Activated CD4-positive, alpha-beta T cell treated with anti-CD3 and anti-CD28 coated beads, Interleukin-2, amount 10 ng/mL, durations not matched to agents 7 days and 5 days (primary cell): Measurements from ENCODE around the gene OTUD1. TPM values are rescaled to one million over a fixed set of nuclear protein-coding genes. Genes with fewer than 3 reads are reported as not detected.

Source experiments
- CTCF ChIA-PET: fragments of 350-600 bp; sonication (Branson Sonifier 250); formaldehyde crosslinking; loops from one replicate; lab custom pipeline; 2021; ENCODE audit warnings: antibody characterized with exemption; lab: Charles Lee
- POLR2A ChIA-PET: fragments of 350-600 bp; sonication (Branson Sonifier 250); formaldehyde crosslinking; loops from one replicate; lab custom pipeline; 2021; ENCODE audit warnings: antibody characterized with exemption; lab: Charles Lee
- DNase-seq: peaks from one replicate; pipeline ENCODE4 v3.0.0-alpha.2; 2020
- H3K27ac Mint-ChIP-seq: one replicate; pipeline ENCODE4 v1.8.0; 2021; ENCODE audit warnings: mild to moderate bottlenecking, moderate library complexity, mixed read lengths
- H3K27me3 Mint-ChIP-seq: one replicate; pipeline ENCODE4 v1.8.0; 2021; ENCODE audit warnings: mixed read lengths
- H3K36me3 Mint-ChIP-seq: one replicate; pipeline ENCODE4 v1.8.0; 2021; ENCODE audit warnings: low read depth, mixed read lengths
- H3K4me1 Mint-ChIP-seq: one replicate; pipeline ENCODE4 v1.8.0; 2021; ENCODE audit warnings: mixed read lengths
- H3K4me3 Mint-ChIP-seq: one replicate; pipeline ENCODE4 v1.8.0; 2021; ENCODE audit warnings: mild to moderate bottlenecking, moderate library complexity, mixed read lengths
- H3K9me3 Mint-ChIP-seq: one replicate; pipeline ENCODE4 v1.8.0; 2021; ENCODE audit warnings: mixed read lengths
- total RNA-seq, 2 experiments: library from RNA; stranded (reverse); gene quantifications; one replicate each; pipeline ENCODE4 v1.2.3, GENCODE V29; 2021

OTUD1 gene
- total RNA-seq, 2 experiments from 2014 or later, result 16.4 to 16.8 TPM

DNA sequence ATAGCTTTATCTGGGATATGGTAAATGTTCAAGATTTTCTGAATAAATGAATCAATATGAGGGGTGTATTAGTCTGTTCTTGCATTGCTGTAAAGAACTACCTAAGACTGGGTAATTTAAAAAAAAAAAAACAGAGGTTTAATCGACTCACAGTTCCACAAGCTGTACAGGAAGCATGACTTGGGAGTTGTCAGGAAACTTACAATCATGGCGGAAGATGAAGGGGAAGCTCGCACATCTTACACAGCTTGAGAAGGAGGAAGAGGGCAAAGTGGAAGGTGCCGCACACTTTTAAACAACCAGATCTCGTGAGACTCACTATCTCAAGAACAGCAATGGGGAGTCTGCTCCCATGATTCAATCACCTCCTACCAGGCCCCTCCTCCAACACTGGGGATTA is 32.5 kb upstream of the OTUD1 start:
- Mint-ChIP-seq H3K4me3 (no peak overlapping the region), H3K27ac (no peak overlapping the region), H3K4me1 (no peaks in the 10 kb centered on the region), H3K9me3 (no peaks in the 10 kb centered on the region), H3K27me3 (no peaks in the 10 kb centered on the region), H3K36me3 (no peaks in the 10 kb centered on the region)
- CTCF ChIA-PET, result interaction anchor here (0.6 kb wide), 1 partner anchor 40 kb away, joined by 3 read pairs; no protein-coding TSS in a partner anchor
- POLR2A ChIA-PET, result no interaction called here
- no peak for DNase-seq

DNA sequence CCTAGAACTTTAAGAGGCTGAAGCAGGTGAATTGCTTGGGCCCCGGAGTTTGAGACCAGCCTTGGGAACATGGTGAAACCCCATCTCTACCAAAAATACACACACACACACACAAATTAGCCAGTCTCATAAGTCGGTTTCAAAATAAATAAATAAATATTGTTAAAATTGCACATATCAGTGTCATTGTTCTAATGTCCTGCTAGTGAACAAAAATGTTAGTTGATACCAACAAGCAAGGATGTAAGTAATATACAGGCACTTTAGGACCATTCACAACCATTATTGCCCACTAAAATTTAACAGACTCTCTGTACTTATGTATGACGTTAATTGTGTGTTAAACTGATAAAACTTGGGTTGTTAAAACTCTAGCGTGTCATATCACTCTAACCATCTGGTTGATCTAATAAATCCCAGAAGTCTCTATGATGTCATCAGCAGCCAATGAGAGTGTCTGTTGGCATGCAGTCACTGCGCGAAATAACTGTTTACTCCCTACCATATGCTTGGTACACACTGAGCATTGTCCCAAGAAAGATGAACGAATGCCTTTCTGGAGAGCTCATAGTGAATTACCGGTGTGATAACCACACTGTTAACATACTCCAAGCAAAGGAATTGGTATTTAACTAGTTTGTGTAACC is 30.4 kb upstream of the OTUD1 start:
- H3K27ac Mint-ChIP-seq, result no peak overlapping the region
- peaks cover 9% of the 10 kb centered on the region for H3K4me1 Mint-ChIP-seq
- POLR2A ChIA-PET, result no interaction called here
- no peaks in the 10 kb centered on the region for H3K36me3 Mint-ChIP-seq
- H3K4me3 Mint-ChIP-seq, result no peak overlapping the region
- DNase-seq, result no peak
- CTCF ChIA-PET, result no interaction called here
- no peaks in the 10 kb centered on the region for H3K9me3 Mint-ChIP-seq
- H3K27me3 Mint-ChIP-seq, result no peaks in the 10 kb centered on the region

DNA sequence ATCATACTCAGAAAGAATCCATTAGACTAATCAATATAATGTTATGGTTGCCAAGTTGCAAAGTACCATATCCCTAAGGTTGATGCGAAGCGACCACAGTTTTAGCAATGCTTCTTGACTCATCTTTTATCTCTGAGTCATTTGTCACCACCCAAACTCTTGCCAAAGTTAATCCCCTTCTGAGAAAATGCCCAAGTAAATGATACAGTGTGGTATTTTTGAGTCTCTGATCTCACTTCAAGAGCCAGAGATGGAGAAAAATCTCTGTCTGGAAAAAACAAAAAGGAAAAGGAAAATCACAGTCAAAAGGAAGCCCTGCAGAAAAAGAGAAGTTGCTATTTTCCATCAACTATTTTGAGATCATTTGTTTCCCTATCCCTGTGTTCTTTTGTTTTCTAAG is 26.7 kb upstream of the OTUD1 start:
- ChIA-PET CTCF (interaction anchor here (1.0 kb wide), 1 partner anchor 18 kb away, joined by 3 read pairs; no protein-coding TSS in a partner anchor), POLR2A (no interaction called here)
- H3K4me3 Mint-ChIP-seq, result no peak overlapping the region
- H3K4me1 Mint-ChIP-seq, result peaks cover 12% of the 10 kb centered on the region
- H3K9me3 Mint-ChIP-seq, result no peaks in the 10 kb centered on the region
- no peak for DNase-seq
- H3K36me3 Mint-ChIP-seq, result no peaks in the 10 kb centered on the region
- H3K27ac Mint-ChIP-seq, result no peak overlapping the region
- H3K27me3 Mint-ChIP-seq, result no peaks in the 10 kb centered on the region

DNA sequence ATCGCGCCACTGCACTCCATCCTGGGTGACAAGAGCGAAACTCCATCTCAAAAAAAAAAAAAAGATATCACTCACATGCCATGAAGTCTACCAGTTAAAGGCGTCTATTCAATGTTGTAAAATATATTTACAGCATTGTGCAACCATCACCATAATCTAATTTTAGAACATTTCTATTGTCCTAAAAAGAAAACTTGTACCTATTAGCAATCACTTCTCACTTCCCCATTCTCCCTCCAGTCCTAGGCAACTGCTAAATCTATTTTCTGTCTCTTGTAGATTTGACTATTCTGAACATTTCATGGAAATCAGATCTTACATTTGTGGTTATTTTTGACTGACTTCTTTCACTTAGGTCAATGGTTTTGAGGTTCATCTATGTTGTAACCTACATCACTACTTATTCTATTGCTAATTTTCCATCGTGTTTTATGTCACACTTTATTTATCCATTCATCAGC is 25.2 kb upstream of the OTUD1 start:
- POLR2A ChIA-PET, result no interaction called here
- Mint-ChIP-seq H3K4me3 (no peak overlapping the region), H3K27me3 (no peaks in the 10 kb centered on the region), H3K27ac (no peak overlapping the region), H3K4me1 (peaks cover 12% of the 10 kb centered on the region), H3K36me3 (no peaks in the 10 kb centered on the region), H3K9me3 (no peaks in the 10 kb centered on the region)
- CTCF ChIA-PET, result interaction anchor here (0.6 to 3.0 kb wide), 2 partner anchors 9 to 20 kb away, joined by 3 to 7 read pairs; no protein-coding TSS in a partner anchor
- no peak for DNase-seq

DNA sequence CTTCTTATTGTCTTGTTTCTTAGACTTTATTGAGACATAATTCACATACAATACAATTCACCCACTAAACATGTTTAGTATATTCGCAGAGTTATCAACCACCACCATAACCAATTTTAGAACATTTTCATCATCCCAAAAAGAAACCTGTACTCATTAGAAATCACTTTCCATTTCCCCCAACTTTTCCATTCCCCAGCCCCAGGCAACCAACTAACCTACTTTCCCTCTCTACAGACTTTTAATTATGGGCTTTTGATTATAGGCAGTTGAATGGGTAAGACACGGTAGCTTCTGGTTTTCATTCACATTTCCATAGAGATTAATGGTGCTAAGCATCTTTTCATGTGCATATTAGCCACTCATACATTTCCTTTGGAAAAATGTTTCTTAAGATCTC is 24.2 kb upstream of the OTUD1 start:
- H3K4me1 Mint-ChIP-seq, result peaks cover 12% of the 10 kb centered on the region
- H3K9me3 Mint-ChIP-seq, result no peaks in the 10 kb centered on the region
- no peaks in the 10 kb centered on the region for H3K27me3 Mint-ChIP-seq
- no peak overlapping the region for H3K4me3 Mint-ChIP-seq
- no peak for DNase-seq
- POLR2A ChIA-PET, result no interaction called here
- CTCF ChIA-PET, result interaction anchor here (3.0 kb wide), 1 partner anchor 10 kb away, joined by 7 read pairs; no protein-coding TSS in a partner anchor
- H3K36me3 Mint-ChIP-seq, result no peaks in the 10 kb centered on the region
- H3K27ac Mint-ChIP-seq, result no peak overlapping the region

DNA sequence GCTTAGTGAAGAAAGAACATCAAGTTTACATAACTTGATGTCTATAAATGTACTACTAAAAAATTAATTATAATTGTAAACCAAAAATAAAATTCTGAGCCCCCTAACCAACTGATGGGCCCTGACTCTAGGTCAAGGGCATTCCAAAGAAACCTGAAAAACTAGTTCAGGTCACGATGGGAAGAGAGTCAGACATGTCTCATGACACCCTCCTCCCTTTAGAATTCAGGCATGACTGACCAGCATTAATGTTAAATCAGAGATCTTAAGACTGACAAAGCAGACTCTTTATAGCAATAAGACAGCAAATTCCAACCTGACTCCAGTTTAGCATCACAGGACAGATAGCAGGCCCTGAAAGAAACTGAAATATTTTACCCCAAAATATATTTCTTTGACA is 21.6 kb upstream of the OTUD1 start:
- H3K27me3 Mint-ChIP-seq, result no peaks in the 10 kb centered on the region
- H3K4me1 Mint-ChIP-seq, result peaks cover 8% of the 10 kb centered on the region
- H3K4me3 Mint-ChIP-seq, result no peak overlapping the region
- H3K9me3 Mint-ChIP-seq, result no peaks in the 10 kb centered on the region
- CTCF ChIA-PET, result interaction anchor here (1.1 kb wide), 1 partner anchor 12 kb away, joined by 3 read pairs; no protein-coding TSS in a partner anchor
- H3K27ac Mint-ChIP-seq, result no peak overlapping the region
- DNase-seq, result no peak
- POLR2A ChIA-PET, result no interaction called here
- H3K36me3 Mint-ChIP-seq, result no peaks in the 10 kb centered on the region

DNA sequence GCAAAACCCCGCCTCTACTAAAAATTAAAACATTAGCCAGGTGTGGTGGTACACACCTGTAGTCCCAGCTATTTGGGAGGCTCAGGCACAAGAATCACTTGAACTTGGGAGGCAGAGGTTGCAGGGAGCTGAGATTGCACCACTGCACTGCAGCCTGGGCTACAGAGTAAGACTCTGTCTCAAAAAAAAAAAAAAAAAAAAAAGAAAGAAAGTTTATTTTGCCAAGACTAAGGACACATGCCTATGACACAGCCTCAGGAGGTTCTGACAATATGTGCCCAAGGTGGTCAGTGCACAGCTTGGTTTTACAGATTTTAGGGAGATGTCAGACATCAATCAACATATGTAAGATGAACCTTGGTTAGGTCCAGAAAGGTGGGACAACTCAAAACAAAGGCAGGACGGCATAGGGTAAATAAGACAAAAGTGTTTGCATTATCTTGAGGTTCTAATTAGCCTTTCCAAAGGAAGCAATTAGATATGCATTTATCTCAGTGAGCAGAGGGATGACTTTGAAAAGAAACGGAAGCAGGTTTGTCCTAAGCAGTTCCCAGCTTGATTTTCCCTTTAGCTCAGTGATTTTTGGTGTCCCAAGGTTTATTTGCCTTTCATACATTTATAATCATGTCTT is 20.7 kb upstream of the OTUD1 start:
- Mint-ChIP-seq H3K27me3 (no peaks in the 10 kb centered on the region), H3K9me3 (no peaks in the 10 kb centered on the region), H3K4me1 (peaks cover 3% of the 10 kb centered on the region), H3K27ac (no peak overlapping the region), H3K36me3 (no peaks in the 10 kb centered on the region), H3K4me3 (no peak overlapping the region)
- POLR2A ChIA-PET, result no interaction called here
- CTCF ChIA-PET, result interaction anchor here (0.7 to 1.1 kb wide), 2 partner anchors 13 to 796 kb away, joined by 3 read pairs; no protein-coding TSS in a partner anchor
- no peak for DNase-seq

DNA sequence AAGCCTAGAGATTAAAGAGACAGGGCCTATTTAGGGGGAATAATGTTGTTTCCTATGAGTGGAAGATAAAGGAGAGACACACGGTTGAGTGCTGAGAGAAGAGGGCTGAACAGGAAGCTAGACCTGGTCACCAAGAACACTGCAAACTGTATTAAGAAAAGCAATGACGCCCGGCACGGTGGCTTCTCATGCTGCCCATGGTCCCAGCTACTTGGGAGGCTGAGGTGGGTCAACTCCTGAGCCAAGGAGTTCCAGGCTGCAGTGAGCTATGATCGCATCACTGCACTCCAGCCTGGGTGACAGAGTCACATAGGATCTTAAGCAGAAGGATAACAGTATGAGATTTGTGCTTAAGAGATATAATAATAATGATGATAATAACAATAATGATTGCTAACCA is 19.7 kb upstream of the OTUD1 start:
- CTCF ChIA-PET, result no interaction called here
- Mint-ChIP-seq H3K36me3 (no peaks in the 10 kb centered on the region), H3K9me3 (no peaks in the 10 kb centered on the region), H3K27ac (no peak overlapping the region), H3K4me1 (no peaks in the 10 kb centered on the region), H3K27me3 (no peaks in the 10 kb centered on the region), H3K4me3 (no peak overlapping the region)
- DNase-seq, result no peak
- POLR2A ChIA-PET, result no interaction called here

DNA sequence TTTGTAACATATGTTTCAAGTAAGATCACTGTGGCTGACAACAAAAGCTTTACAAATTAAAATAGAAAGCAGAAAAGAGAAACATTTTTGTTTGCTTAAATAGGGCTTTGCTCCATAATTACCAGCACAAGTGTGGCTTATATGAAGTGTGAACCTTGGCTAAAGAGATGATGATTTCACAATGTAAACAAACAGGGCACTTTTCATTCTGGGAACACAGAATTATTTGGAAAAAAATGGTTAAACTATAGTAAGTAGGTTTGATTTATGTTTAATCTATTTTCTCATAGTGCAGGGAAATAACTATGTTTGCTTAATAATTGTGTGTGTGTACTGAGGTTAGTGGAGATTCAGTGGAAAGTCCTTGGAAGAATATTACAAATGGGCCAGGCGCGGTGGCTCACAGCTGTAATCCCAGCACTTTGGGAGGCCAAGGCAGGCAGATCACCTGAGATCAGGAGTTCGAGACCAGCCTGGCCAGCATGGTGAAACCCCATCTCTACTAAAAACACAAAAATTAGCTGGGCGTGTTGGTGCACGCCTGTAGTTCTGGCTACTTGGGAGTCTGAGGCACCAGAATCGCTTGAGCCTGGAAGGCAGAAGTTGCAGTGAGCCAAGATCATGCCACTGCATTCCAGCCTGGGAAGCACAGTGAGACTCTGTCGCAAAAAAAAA is 19.1 kb upstream of the OTUD1 start:
- Mint-ChIP-seq H3K4me3 (no peak overlapping the region), H3K4me1 (no peaks in the 10 kb centered on the region), H3K27ac (no peak overlapping the region), H3K27me3 (no peaks in the 10 kb centered on the region), H3K36me3 (no peaks in the 10 kb centered on the region), H3K9me3 (no peaks in the 10 kb centered on the region)
- no peak for DNase-seq
- POLR2A ChIA-PET, result no interaction called here
- CTCF ChIA-PET, result interaction anchor here (0.7 to 0.8 kb wide), 2 partner anchors 18 to 79 kb away, joined by 4 read pairs; no protein-coding TSS in a partner anchor

DNA sequence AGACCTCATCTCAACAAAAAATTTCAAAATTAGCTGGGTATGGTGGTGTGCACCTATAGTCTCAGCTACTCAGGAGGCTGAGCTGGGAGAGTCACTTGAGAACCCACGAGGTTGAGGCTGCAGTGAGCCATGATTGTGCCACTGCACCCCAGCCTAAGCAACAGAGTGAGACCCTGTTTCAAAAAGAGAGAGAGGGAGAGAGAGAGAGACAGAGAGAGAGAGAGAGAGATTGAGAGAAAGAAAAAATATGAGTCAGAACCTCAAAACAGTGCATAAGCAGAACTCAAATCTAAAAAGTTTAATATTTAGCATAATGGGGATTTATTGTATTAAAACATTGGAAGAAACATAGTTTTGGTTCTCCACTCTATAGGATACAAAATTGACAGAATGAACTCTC is 17.5 kb upstream of the OTUD1 start:
- Mint-ChIP-seq H3K4me1 (no peaks in the 10 kb centered on the region), H3K9me3 (peaks cover 6% of the 10 kb centered on the region), H3K27me3 (no peaks in the 10 kb centered on the region), H3K27ac (no peak overlapping the region), H3K36me3 (no peaks in the 10 kb centered on the region), H3K4me3 (no peak overlapping the region)
- CTCF ChIA-PET, result interaction anchor here (0.6 kb wide), 2 partner anchors 238 to 786 kb away, joined by 3 to 4 read pairs; no protein-coding TSS in a partner anchor
- POLR2A ChIA-PET, result no interaction called here
- DNase-seq, result no peak

DNA sequence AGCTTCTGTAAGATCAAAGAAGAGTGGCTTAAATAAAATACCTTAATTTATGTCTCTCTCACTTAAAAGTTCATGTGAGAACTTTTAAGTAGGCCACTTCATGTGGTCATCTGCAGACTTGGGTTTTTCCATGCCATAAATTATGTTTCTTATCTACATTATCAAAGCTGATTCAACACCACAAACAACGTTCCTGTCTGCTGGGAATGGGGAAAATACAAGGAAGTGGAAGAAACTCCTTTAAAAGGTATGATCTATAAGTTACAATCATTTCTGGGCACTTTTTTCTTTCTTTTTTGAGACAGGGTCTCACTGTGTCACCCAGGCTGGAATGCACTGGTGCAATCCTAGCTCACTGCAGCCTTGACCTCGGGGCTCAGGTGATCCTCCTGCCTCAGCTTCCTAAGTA is 16.9 kb upstream of the OTUD1 start:
- H3K36me3 Mint-ChIP-seq, result no peaks in the 10 kb centered on the region
- no peaks in the 10 kb centered on the region for H3K27me3 Mint-ChIP-seq
- H3K4me1 Mint-ChIP-seq, result no peaks in the 10 kb centered on the region
- no peak overlapping the region for H3K4me3 Mint-ChIP-seq
- CTCF ChIA-PET, result no interaction called here
- H3K9me3 Mint-ChIP-seq, result peaks cover 6% of the 10 kb centered on the region
- no peak overlapping the region for H3K27ac Mint-ChIP-seq
- DNase-seq, result no peak
- POLR2A ChIA-PET, result no interaction called here

DNA sequence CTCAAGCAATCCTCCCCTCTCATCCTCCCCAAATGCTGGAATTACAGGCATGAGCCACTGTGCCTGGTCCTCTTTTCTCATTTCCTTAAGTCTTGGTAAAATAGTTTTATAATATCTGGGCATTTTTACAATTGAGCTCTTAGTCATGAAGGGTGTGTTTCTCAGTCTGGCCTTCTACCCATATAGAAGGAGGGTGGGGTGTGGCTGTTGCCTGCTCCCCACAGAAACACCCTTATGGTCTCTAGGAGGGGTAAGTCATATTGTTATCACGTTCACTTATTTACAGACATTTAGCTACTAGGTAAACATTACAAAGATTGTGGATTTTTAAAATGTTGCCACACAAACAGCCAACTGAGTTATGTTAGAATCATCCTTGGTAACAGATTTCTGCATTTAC is 6.7 kb upstream of the OTUD1 start:
- Mint-ChIP-seq H3K36me3 (no peaks in the 10 kb centered on the region), H3K27ac (no peak overlapping the region), H3K27me3 (no peaks in the 10 kb centered on the region), H3K4me3 (no peak overlapping the region), H3K9me3 (no peaks in the 10 kb centered on the region), H3K4me1 (no peaks in the 10 kb centered on the region)
- ChIA-PET POLR2A (no interaction called here), CTCF (interaction anchor here (0.9 kb wide), 1 partner anchor 24 kb away, joined by 3 read pairs; no protein-coding TSS in a partner anchor)
- DNase-seq, result no peak

DNA sequence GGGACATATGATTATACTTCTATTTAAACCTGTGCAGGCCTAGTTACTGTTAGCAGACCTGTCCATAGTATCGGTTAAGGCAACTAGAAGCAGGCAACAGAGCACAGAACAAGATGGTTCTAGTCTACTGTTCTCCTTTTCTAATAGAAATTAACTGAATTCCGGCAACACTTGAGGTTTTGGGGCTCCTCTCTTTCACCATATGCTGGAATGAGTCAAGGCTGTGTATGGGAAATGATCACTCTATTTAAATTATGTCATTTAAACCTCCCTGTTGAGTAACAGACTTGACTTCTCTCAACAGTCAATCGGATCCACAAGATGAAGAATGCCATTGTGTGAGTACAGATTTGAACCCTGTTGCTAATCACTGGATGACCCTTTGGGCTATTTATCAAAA is 6.2 kb upstream of the OTUD1 start:
- H3K4me1 Mint-ChIP-seq, result peaks cover 2% of the 10 kb centered on the region
- DNase-seq, result no peak
- ChIA-PET POLR2A (no interaction called here), CTCF (no interaction called here)
- H3K27me3 Mint-ChIP-seq, result no peaks in the 10 kb centered on the region
- no peak overlapping the region for H3K4me3 Mint-ChIP-seq
- no peak overlapping the region for H3K27ac Mint-ChIP-seq
- H3K9me3 Mint-ChIP-seq, result no peaks in the 10 kb centered on the region
- no peaks in the 10 kb centered on the region for H3K36me3 Mint-ChIP-seq
